Brain microvascular endothelial cell (primary cell): Measurements from ENCODE around the gene SLC6A19.
"Not testable (repeated sequence)": the region's sequence is repeated elsewhere in the genome, so short reads cannot be mapped to it uniquely, and the experiment has no call there.

Experiments
- DNase-seq: peaks from one replicate; pipeline ENCODE4 v3.0.0-alpha.2; 2020
- H3K27ac ChIP-seq: fragments of 250-450 bp; sonication (Bioruptor Pico); 2 replicates; pipeline ENCODE4 v1.5.1; 2020; ENCODE audit warnings: mild to moderate bottlenecking, moderate library complexity
- H3K27me3 ChIP-seq: fragments of 250-450 bp; sonication (Bioruptor Pico); replicated peaks from 2 replicates; pipeline ENCODE4 v1.5.1; 2020; ENCODE audit warnings: mild to moderate bottlenecking
- H3K36me3 ChIP-seq: fragments of 250-450 bp; sonication (Bioruptor Pico); replicated peaks from 2 replicates; pipeline ENCODE4 v1.5.1; 2020; ENCODE audit warnings: mild to moderate bottlenecking
- H3K4me3 ChIP-seq: 2 replicates; pipeline ENCODE4 v1.5.1; 2011; ENCODE audit warnings: low read depth, mild to moderate bottlenecking, control low read depth, low read length, moderate library complexity
- CTCF ChIP-seq: IDR thresholded peaks from 2 replicates; pipeline ENCODE4 v1.5.1; 2011; ENCODE audit warnings: low read depth, mild to moderate bottlenecking, moderate library complexity, low read length, control low read depth, inconsistent platforms; ENCODE audit errors: missing control alignments
- in situ Hi-C: cut with HindIII; loops from 2 replicates; pipeline ENCODE4 v1.10.0; 2017; ENCODE audit warnings: low sequenced_read_pairs, low pct_ligation_motif_present

SLC6A19 gene

GRCh38 chr5:1226231-1226630, 24.8 kb downstream of the SLC6A19 start:
- in situ Hi-C loops = no loop called here
- H3K27me3 ChIP-seq = no peaks in the 10 kb centered on the region
- no peaks in the 10 kb centered on the region for H3K36me3 ChIP-seq
- no peak for DNase-seq
- no peak overlapping the region for H3K27ac ChIP-seq
- TF ChIP-seq CTCF = no peak
- no peak overlapping the region for H3K4me3 ChIP-seq

- TF ChIP-seq CTCF = no peak
- no peak overlapping the region for H3K27ac ChIP-seq
- no peak for DNase-seq
- H3K36me3 ChIP-seq = no peaks in the 10 kb centered on the region
- H3K4me3 ChIP-seq = no peak overlapping the region
- in situ Hi-C loops = no loop called here
- H3K27me3 ChIP-seq = no peaks in the 10 kb centered on the region
Measured at GRCh38 chr5:1226839-1227581, 25.6 kb downstream of the SLC6A19 start.

GRCh38 chr5:1227667-1228066, 26.3 kb downstream of the SLC6A19 start:
- Histone ChIP-seq H3K4me3 (no peak overlapping the region), H3K36me3 (no peaks in the 10 kb centered on the region), H3K27ac (no peak overlapping the region), H3K27me3 (no peaks in the 10 kb centered on the region)
- DNase-seq = no peak
- in situ Hi-C loops = no loop called here
- TF ChIP-seq CTCF = no peak

GRCh38 chr5:1228120-1228519, 26.7 kb downstream of the SLC6A19 start:
- no peak for TF ChIP-seq CTCF

GRCh38 chr5:1229023-1229422, 27.6 kb downstream of the SLC6A19 start:
- in situ Hi-C loops, DNase-seq, H3K27ac ChIP-seq, H3K4me3 ChIP-seq, H3K36me3 ChIP-seq, H3K27me3 ChIP-seq: not testable (repeated sequence)

More at GRCh38 chr5:1228120-1228519, 26.7 kb downstream of the SLC6A19 start:
- no peak for DNase-seq
- in situ Hi-C loops = no loop called here
- Histone ChIP-seq H3K4me3 (no peak overlapping the region), H3K27me3 (no peaks in the 10 kb centered on the region), H3K36me3 (no peaks in the 10 kb centered on the region), H3K27ac (no peak overlapping the region)

- TF ChIP-seq CTCF = no peak
- Histone ChIP-seq H3K27me3 (no peaks in the 10 kb centered on the region), H3K4me3 (no peak overlapping the region), H3K27ac (no peak overlapping the region), H3K36me3 (no peaks in the 10 kb centered on the region)
- DNase-seq = no peak
- in situ Hi-C loops = no loop called here
Measured at GRCh38 chr5:1229822-1230221, 28.4 kb downstream of the SLC6A19 start.
